ENCODE data around the gene KIF1C. TPM values are rescaled to one million over a fixed set of nuclear protein-coding genes. Genes with fewer than 3 reads are reported as not detected.
A peak's percentile ranks its signal among the peaks of the same experiment; 100 is the strongest.
"Not testable (repeated sequence)": the region's sequence is repeated elsewhere in the genome, so short reads cannot be mapped to it uniquely, and the experiment has no call there.

Gene KIF1C
- total RNA-seq, 1 donor from 2014 or later: 143 TPM

DNA sequence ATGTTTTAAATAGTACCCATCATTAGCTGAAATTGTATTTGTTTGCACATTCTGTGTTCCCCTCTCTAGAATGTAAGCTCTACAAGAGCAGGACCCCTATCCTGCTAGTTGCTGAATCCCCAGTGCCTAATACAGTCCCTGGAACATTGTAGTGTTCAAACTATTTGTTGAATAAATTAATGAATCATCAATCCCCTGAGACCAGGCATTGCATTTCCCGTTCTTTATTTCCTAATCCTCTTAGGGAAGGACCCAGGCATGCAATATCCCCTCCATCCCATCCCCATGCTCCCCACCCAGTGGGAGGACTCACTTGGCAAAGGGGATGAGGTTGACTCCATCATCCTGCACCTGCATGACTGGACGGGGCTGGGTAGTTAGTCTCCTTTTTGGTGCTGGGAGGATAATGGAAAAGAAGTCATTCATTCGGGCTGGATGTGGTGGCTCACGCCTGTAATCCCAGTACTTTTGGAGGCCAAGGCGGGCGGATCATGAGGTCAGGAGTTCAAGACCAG lies 3.6 kb upstream of the KIF1C start:
- DNase-seq (ENCODE audit: low spot score) (no peak), ATAC-seq (no peak)
- intact Hi-C loops (cut with DNase I): no loop called here

DNA sequence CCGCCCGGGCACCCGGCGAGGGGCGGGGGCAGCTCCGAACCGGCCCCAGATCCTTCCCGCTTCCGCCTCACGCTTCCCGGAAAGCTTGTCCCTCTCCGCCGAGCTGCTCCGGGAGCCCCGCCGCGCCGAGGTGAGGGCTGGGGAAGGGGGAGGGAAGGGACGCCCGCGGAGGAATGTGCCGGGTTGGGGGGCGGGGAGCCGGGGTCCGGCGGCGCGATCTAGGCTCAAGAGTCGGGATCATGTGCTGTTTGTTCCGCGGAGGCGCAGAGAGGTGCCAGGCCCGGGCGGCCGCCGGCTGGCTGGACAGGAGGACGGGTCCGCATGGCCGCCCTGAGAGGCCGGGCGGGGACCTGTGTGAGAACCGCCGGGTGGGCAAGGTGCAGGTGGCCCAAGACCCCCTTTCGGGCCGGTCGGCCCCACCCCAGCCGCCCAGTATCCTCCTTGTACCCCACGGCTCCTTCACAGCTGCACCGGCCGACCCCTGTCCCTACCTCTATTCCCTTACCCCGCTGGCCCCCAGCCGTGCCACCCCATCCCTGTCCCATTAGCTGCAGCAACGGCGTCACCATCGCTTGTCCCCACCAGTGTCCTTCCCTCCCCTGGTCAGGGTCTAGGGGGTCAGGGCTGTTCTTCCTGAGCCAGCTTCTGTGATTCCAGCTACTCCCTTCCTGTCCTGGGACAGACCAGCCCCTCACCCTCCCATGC lies 429 bp downstream of the KIF1C start:
- peak; percentile 73 for DNase-seq (ENCODE audit: low spot score)
- ATAC-seq: peak; percentile 1
- intact Hi-C loops (cut with DNase I): no loop called here

DNA sequence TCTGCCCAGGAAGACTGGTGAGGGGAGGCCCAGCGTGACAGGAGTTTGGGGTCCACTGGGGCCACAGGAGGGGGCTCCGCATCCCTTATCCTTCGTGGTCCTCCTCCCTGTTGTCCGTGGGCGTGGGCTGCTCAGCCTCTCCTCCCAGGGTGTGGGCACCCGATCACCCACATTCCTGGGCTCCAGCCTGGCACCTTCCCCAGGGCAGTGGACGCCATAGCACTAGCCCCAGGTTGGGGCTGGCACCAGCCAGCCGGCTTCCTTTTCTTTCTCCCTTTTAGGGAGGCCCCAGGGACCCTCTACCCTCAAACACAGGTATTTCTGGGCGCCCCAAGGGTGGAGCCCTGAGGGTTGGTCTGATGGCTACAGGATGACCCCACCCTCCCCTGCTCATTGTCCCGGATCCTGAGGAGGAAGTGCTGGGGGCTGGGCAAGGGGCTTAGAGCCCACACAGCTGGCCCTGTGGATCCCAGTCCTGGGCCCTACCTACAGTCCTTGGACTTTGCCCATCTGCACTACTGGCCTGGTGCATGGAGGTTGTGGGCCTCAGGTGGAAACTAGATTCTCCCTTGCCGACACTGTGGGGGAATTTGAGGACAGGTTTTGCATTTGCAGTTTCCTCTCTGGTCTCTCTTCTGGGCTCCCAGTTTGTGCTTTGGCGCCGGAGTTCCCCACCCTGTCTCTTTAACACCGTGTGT lies 1.1 kb downstream of the KIF1C start:
- intact Hi-C loops (cut with DNase I): no loop called here
- DNase-seq (ENCODE audit: low spot score): no peak
- no peak for ATAC-seq

DNA sequence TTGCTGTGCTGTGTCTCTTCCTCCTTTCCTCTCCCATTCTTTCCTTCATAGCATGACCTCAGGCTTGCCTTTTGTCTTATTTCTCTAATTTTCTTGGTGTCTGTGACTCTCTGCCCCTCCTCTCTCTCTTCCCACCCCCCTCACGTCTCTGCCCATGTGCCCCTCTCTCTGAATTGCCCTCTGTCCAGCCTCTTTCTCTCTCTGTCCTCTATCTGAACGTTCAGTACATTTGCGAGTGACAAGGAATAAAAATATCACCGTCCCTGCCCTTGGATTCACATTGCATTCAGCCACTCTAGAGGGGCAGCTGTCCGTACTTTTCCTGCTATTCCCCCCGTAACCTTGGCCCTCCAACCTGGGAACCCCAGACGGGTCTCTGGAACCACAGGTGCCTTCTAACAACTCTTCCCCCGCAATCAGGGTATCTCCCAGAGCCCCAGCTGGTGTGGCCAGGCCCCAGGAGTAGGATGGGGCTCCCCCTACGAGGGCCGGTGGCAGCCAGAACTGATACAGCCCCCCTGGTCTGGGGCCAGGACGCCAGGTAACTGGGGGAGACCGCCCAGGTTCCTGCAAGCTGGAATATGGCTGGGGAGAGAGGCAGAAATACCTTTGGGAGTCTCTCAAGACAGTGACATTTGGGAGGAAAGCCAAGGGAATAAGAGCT lies 1.8 kb downstream of the KIF1C start:
- ATAC-seq (no peak), DNase-seq (ENCODE audit: low spot score) (no peak)
- intact Hi-C loops (cut with DNase I): no loop called here

DNA sequence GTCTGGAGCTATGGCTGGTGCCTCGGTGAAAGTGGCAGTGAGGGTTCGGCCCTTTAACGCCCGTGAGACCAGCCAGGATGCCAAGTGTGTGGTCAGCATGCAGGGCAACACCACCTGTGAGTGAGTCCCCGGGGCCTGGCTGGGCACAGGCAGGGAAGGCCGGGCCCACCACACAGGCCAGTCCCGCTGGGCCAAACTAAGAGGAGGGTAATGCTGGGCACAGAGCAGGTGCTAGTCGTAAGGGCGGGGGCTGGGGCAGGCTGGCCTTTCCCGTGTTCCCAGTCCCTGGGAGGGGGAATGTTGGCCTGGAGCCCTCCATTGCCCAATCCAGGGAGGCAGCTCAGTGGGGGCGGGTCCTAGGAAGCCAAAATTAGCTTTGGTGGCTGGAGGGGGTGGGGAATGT lies 2.5 kb downstream of the KIF1C start:
- ATAC-seq: peak; percentile 29
- peak; percentile 80 for DNase-seq (ENCODE audit: low spot score)

DNA sequence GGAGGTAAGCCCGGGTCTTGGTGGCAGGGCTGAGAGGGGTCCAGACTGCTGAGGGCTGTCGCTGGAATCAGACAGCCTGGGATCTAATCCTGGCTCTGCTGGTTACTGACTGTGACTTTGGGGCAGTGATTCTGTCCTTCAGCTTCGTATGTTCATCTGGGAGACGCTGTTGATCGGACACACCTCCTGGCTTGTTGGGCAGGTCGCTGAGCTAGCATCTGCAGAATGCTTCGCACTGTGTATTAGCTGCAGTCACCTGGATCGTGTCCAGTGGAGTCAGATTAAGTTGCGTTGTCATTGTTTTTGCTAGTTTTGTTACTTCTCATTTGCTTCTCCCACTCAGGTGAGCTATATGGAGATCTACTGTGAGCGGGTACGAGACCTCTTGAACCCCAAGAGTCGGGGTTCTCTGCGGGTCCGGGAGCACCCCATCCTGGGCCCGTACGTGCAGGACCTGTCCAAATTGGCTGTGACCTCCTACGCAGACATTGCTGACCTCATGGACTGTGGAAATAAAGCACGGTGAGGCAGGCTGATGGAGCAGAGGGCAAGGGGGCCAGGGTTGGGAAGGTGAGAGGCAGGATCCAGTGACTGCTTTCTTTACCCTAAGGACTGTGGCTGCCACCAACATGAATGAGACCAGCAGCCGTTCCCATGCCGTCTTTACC lies 4.5 kb downstream of the KIF1C start:
- ATAC-seq (no peak), DNase-seq (ENCODE audit: low spot score) (no peak)
- intact Hi-C loops (cut with DNase I): no loop called here

More for the DNA sequence above, 2.5 kb downstream of the KIF1C start:
- intact Hi-C loops (cut with DNase I): no loop called here

DNA sequence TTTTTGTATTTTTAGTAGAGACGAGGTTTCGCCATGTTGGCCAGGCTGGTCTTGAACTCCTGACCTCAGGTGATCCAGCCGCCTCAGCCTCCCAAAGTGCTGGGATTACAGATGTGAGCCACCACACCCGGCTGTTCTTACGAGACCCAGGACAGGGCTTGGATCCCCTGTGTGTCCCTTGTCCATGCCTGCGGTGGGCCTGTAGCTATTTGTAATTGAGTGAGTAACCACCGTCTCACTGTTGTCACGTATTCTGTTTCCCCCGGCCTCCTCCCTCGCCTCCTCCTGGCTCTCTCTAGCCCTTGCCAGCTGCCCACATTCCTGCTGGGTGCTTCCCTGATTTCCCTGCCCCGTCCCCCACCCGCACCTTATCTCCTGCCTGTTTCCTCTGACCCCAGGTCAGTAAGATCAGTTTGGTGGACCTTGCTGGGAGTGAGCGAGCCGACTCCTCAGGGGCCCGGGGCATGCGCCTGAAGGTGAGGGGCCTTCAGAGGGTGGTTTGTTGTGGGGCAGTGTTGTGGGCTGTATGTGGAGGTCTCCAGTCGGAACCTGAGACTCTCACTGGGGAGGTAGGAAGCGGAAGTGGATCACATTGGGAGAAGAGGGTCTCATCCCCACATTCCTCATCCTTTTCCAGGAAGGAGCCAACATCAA lies 5.6 kb downstream of the KIF1C start:
- no peak for DNase-seq (ENCODE audit: low spot score)
- intact Hi-C loops (cut with DNase I): no loop called here
- no peak for ATAC-seq

DNA sequence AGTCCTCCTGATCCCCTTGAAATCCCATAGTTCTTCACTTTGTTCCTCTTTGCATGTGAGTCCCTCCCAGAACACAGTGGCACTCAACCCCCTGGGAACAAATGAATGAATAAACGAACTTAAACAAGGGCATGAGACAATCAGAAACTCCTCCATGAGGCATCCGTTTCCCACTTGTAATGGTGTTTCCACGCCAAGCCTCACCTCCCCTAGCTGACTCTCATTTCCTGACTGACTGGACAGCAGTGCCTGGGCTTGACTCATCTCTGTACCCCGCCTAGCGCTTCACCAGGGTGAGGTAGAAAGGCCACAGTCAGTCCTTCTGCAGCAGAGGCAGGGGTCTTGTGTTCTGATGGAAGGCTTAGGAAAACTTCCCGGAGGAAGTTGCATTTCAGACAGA lies 14.2 kb downstream of the KIF1C start:
- no peak for DNase-seq (ENCODE audit: low spot score)
- intact Hi-C loops (cut with DNase I): no loop called here
- no peak for ATAC-seq

DNA sequence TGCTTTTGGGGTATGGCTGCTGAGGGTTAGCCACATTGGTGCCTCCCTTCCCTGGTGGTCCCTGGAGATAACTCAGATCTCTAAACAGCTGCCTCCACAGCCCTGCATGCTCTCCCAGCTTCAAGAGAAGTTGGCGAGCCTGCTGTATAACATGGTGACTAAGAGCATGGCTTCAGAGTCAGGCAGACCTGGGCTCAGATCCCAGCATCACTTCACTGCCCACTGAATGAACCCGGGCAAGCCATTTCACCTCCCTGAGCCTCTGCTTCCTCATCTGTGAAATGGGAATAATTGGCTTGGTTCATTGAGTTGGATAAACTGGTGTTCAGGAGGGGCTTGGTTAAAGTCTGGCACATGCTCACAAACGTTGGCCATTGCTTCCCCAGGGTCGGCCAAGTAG lies 16.6 kb downstream of the KIF1C start:
- no peak for DNase-seq (ENCODE audit: low spot score)
- intact Hi-C loops (cut with DNase I): no loop called here
- ATAC-seq: no peak

DNA sequence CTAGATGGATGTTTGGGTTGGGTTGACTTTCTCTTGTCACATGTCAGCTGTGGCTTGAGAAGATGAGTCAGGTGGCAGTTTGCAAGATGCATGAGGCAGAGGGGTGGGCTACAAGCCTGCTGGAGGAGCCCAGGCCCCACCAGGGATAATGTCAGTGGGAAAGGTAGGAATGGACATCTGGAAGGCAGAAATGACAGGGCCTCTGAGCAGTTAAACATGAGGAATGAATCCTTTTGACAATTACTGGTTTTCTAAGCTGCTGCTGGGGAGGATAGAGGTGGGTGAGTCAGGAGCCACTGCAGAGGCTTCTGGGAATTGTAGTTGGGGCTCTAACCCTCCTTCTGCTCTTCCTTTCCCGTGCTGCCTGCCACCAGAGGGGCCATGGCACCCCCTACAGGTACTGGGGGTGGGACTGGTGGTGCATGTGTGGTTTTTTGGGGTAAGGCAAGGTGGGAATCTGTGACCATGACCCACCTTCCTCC lies 21.8 kb downstream of the KIF1C start:
- no peak for ATAC-seq
- intact Hi-C loops (cut with DNase I): no loop called here
- no peak for DNase-seq (ENCODE audit: low spot score)

DNA sequence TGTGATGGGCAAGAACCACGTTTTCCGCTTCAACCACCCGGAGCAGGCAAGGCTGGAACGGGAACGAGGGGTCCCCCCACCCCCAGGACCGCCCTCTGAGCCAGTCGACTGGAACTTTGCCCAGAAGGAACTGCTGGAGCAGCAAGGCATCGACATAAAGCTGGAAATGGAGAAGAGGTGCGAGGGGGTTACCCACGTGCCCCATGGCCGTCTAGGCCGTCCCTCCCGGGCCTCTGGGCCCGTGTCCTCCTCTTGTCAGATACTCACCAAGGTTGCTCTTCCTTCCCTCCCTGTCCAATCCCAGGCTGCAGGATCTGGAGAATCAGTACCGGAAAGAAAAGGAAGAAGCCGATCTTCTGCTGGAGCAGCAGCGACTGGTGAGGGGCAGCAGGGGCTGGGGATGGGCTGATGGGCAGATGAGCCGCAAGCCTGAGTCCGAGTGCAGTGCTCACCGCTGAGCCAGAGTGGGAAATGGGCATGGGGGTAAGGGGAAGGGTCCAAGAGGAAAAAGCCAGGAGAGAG lies 22.8 kb downstream of the KIF1C start:
- intact Hi-C loops (cut with DNase I): no loop called here
- DNase-seq (ENCODE audit: low spot score): no peak
- no peak for ATAC-seq

DNA sequence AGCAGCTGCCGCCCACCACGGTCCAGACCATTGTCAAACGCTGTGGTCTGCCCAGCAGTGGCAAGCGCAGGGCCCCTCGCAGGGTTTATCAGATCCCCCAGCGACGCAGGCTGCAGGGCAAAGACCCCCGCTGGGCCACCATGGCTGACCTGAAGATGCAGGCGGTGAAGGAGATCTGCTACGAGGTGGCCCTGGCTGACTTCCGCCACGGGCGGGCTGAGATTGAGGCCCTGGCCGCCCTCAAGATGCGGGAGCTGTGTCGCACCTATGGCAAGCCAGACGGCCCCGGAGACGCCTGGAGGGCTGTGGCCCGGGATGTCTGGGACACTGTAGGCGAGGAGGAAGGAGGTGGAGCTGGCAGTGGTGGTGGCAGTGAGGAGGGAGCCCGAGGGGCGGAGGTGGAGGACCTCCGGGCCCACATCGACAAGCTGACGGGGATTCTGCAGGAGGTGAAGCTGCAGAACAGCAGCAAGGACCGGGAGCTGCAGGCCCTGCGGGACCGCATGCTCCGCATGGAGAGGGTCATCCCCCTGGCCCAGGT lies 24.5 kb downstream of the KIF1C start:
- intact Hi-C loops (cut with DNase I): no loop called here
- DNase-seq (ENCODE audit: low spot score): no peak
- ATAC-seq: no peak

DNA sequence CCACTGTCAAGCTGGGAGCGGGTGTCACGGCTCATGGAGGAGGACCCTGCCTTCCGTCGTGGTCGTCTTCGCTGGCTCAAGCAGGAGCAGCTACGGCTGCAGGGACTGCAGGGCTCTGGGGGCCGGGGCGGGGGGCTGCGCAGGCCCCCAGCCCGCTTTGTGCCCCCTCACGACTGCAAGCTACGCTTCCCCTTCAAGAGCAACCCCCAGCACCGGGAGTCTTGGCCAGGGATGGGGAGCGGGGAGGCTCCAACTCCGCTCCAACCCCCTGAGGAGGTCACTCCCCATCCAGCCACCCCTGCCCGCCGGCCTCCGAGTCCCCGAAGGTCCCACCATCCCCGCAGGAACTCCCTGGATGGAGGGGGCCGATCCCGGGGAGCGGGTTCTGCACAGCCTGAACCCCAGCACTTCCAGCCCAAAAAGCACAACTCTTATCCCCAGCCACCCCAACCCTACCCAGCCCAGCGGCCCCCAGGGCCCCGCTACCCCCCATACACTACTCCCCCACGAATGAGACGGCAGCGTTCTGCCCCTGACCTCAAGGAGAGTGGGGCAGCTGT lies 25.9 kb downstream of the KIF1C start:
- intact Hi-C loops (cut with DNase I): no loop called here
- no peak for DNase-seq (ENCODE audit: low spot score)
- ATAC-seq: peak; percentile 20

DNA sequence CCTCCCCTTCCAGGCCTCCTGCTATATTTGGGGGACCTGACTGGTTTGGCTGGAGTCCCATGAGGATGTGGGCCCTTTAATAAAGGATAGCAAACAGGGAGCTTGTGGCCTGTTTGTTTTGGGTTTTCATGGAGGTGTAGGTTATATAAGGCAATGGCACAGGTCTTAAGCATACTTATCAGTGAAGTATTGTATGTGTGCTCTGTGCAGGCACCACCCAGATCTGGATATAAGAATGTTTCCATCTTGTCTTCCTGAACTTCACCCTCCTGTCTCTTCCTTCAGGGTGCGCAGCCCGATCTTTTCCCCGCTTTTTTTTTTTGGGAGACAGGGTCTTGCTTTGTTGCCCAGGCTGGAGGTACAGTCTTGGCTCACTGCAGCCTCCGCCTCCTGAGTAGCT lies 26.9 kb downstream of the KIF1C start:
- intact Hi-C loops (cut with DNase I): no loop called here
- ATAC-seq (no peak), DNase-seq (ENCODE audit: low spot score) (no peak)

DNA sequence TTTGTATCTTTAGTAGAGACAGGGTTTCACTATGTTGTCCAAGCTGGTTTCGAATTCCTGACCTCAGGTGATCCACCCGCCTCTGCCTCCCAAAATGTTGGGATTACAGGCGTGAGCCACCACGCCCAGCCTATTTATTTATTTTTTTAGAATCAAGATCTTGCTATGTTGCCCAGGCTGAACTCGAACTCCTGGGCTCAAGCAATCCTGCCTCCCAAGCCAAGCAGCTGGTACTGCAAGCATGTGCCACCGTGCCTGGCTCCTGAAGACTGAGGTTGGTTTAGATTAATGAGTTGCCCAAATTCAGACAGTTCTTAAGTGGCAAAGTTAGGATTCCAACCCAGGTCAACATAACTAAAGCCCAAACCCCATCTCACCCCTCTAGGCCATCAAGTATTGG lies 29.5 kb downstream of the KIF1C start:
- no peak for ATAC-seq
- no peak for DNase-seq (ENCODE audit: low spot score)
- intact Hi-C loops (cut with DNase I): no loop called here

DNA sequence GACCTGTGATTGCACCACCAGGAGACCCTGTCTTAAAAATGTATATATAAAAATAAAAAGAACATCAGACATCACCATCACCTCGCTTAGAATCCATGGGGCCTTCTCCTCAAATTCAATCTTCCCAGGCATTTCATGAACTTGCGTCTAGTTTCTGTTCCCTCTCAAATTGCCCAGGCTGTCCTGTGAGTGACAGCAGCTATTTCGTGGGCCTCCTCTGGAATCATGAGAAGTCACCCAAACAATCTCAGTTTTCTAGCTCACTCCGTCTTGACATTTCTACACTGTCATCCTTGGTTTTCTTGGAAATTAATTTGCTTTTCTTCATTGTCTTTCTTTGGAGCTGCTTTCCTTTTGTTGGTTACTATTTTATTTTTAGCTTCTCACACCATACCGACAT lies 30.2 kb downstream of the KIF1C start:
- no peak for DNase-seq (ENCODE audit: low spot score)
- intact Hi-C loops (cut with DNase I): no loop called here
- ATAC-seq: no peak

DNA sequence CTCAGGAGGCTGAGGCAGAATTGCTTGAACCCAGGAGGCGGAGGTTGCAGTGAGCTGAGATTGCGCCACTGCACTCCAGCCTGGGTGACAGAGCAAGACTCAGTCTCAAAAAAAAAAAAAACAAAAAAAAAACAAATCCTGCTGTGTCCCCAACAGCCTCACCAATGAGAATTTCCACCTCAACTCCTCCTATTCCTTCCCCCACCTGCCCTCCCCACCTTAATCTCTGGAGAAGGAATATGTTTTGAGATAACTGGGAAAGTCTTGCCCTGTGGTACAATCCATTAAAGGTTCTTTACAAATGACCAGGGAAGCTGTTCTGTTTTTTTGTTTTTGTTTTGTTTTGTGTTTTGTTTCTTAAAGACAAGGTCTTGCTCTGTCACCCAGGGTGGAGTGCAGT lies 32.4 kb downstream of the KIF1C start:
- ATAC-seq; intact Hi-C loops (cut with DNase I); DNase-seq (ENCODE audit: low spot score): not testable (repeated sequence)

DNA sequence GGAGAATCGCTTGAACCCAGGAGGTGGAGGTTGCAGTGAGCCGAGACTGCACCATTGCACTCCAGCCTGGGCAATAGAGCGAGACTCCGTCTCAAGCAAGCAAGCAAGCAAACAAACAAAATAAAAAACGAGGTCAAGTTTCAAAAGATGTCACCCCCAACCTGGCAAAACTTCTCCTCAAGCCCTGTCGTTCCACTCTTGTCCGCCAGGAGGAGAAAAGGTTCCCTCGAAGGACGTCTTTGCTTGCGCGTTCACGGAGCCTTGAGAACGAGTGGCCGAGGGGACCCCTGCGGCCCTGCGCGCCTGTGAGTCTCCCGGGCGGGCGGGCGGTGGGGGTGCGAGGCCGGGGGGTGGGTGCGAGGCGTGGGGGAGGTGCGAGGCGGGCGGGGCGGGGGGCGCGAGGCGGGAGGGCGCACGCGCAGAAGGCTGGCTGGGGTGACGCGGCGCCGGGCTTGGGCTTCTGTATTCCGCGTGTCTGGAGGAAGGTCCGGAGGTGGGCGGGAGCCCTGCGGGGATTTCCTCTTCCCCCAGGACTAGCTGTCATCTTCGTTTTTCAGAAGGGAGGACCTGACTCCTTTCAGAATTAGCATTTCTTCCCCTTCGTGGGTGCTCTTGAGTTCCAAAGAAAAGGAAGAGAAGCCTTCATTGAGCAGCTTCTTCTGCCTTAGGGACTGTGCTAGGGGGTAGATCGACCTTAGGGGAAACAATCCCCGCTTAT lies 33.8 kb downstream of the KIF1C start:
- peak; percentile 85 for DNase-seq (ENCODE audit: low spot score)
- intact Hi-C loops (cut with DNase I): no loop called here
- ATAC-seq: peak; percentile 82
